Breast epithelium (tissue), 4 donors: ENCODE data around the gene PUSL1. TPM values are rescaled to one million over a fixed set of nuclear protein-coding genes. Genes with fewer than 3 reads are reported as not detected.

Experiments
- DNase-seq, 2 donors: peaks; one replicate each; pipeline ENCODE4 v3.0.0-alpha.2; 2019; ENCODE audit warnings: low spot score in 2 of 2
- H3K27ac ChIP-seq, 2 donors: fragments of 200-600 bp; sonication (generic) in 1 of 2; one replicate each; pipeline ENCODE4 v1.5.1; 2016 to 2019; ENCODE audit warnings: mild to moderate bottlenecking in 1 of 2
- H3K27me3 ChIP-seq, 2 donors: fragments of 200-600 bp; sonication (generic) in 1 of 2; one replicate each; pipeline versions ENCODE4 v1.5.1 to v1.6.0; 2017 to 2019; ENCODE audit warnings: control low read depth in 1 of 2, mild to moderate bottlenecking in 1 of 2
- H3K36me3 ChIP-seq: fragments of 200-600 bp; one replicate; pipeline ENCODE4 v1.5.1; 2019
- H3K4me1 ChIP-seq, 2 donors: fragments of 200-600 bp; sonication (generic); one replicate each; pipeline ENCODE4 v1.5.1; 2016 to 2019; ENCODE audit warnings: control low read depth in 1 of 2
- H3K4me3 ChIP-seq, 3 donors: fragments of 200-600 bp; sonication (generic); 1 replicate in 2 of 3; 2 replicates in 1 of 3; pipeline ENCODE4 v1.5.1; 2016 to 2019; ENCODE audit warnings: mild to moderate bottlenecking in 3 of 3, moderate library complexity in 2 of 3
- H3K9me3 ChIP-seq, 2 donors: fragments of 200-600 bp; sonication (generic) in 1 of 2; one replicate each; pipeline ENCODE4 v1.5.1; 2016 to 2019; ENCODE audit warnings: control low read depth in 1 of 2
- CTCF ChIP-seq, 3 donors: fragments of 450-650 bp; IDR thresholded peaks; one replicate each; pipeline ENCODE4 v1.5.1; 2016 to 2017; ENCODE audit warnings: antibody characterized with exemption in 3 of 3, mild to moderate bottlenecking in 3 of 3, moderate library complexity in 3 of 3
- POLR2A ChIP-seq: fragments of 450-650 bp; IDR thresholded peaks from one replicate; pipeline ENCODE4 v1.6.1; 2016; ENCODE audit warnings: antibody characterized with exemption, mild to moderate bottlenecking, moderate library complexity
- POLR2AphosphoS5 ChIP-seq, 3 donors: sonication (generic); formaldehyde crosslinking; IDR thresholded peaks; one replicate each; pipeline ENCODE4 v1.6.1; 2017; ENCODE audit warnings: antibody characterized with exemption in 3 of 3
- intact Hi-C: fragments of 100-400 bp; cut with DNase I; formaldehyde crosslinking; loops from one replicate; pipeline ENCODE4 v1.15.1; 2023; ENCODE audit warnings: low total_unique reads
- total RNA-seq, 3 donors: library from RNA; depleted of rRNA; stranded (reverse); fragments of >200 nt; gene quantifications; one replicate each; pipeline ENCODE4 v1.1.0, GENCODE V29; 2016

PUSL1 gene
- total RNA-seq, 3 donors from 2014 or later: 16.0 to 27.5 (median 22.0) TPM

- no peak overlapping the region for H3K27ac ChIP-seq
- H3K4me3 ChIP-seq: no peak overlapping the region
- no peaks in the 10 kb centered on the region for H3K27me3 ChIP-seq
- DNase-seq: no peak
- intact Hi-C loops: no loop called here
- no peaks in the 10 kb centered on the region for H3K9me3 ChIP-seq
- H3K36me3 ChIP-seq: no peaks in the 10 kb centered on the region
- TF ChIP-seq POLR2AphosphoS5 (IDR thresholded peaks at IDR 0.05) (no peak), CTCF (IDR thresholded peaks at IDR 0.05) (no peak), POLR2A (no peak)
- peaks cover 0 to 5% of the 10 kb centered on the region in 2 donors for H3K4me1 ChIP-seq
These were observed 8.6 kb upstream of the PUSL1 start for GRCh38 chr1:1299686-1300351.

- Histone ChIP-seq H3K27me3 (no peaks in the 10 kb centered on the region), H3K4me3 (no peak overlapping the region), H3K9me3 (no peaks in the 10 kb centered on the region), H3K4me1 (peaks cover 5 to 11% of the 10 kb centered on the region in 2 donors), H3K36me3 (no peaks in the 10 kb centered on the region), H3K27ac (no peak overlapping the region)
- intact Hi-C loops: no loop called here
- TF ChIP-seq POLR2A (no peak), POLR2AphosphoS5 (IDR thresholded peaks at IDR 0.05) (no peak), CTCF (IDR thresholded peaks at IDR 0.05) (no peak)
- no peak for DNase-seq
These were observed 8.1 kb upstream of the PUSL1 start for GRCh38 chr1:1300352-1300739.

GRCh38 chr1:1302006-1302430 is 6.4 kb upstream of the PUSL1 start:
- Histone ChIP-seq H3K9me3 (no peaks in the 10 kb centered on the region), H3K4me3 (no peak overlapping the region), H3K4me1 (peaks cover 22 to 26% of the 10 kb centered on the region in 2 donors), H3K27ac (no peak overlapping the region), H3K36me3 (no peaks in the 10 kb centered on the region), H3K27me3 (no peaks in the 10 kb centered on the region)
- no peak for TF ChIP-seq POLR2A
- TF ChIP-seq CTCF (IDR thresholded peaks at IDR 0.05): no peak
- no peak for TF ChIP-seq POLR2AphosphoS5 (IDR thresholded peaks at IDR 0.05)
- intact Hi-C loops: no loop called here
- no peak for DNase-seq

GRCh38 chr1:1302951-1303509 is 5.4 kb upstream of the PUSL1 start:
- intact Hi-C loops: no loop called here
- peaks cover 22 to 26% of the 10 kb centered on the region in 2 donors for H3K4me1 ChIP-seq

More at GRCh38 chr1:1302951-1303509, 5.4 kb upstream of the PUSL1 start:
- Histone ChIP-seq H3K27ac (peak overlapping the region; percentile 85 to 86), H3K27me3 (no peaks in the 10 kb centered on the region), H3K36me3 (no peaks in the 10 kb centered on the region), H3K4me3 (no peak overlapping the region), H3K9me3 (no peaks in the 10 kb centered on the region)
- TF ChIP-seq CTCF (IDR thresholded peaks at IDR 0.05) (no peak), POLR2AphosphoS5 (IDR thresholded peaks at IDR 0.05) (no peak), POLR2A (no peak)
- DNase-seq: no peak
